H1 (cell line): Measurements from ENCODE around the gene ASTN2. TPM values are rescaled to one million over a fixed set of nuclear protein-coding genes. Genes with fewer than 3 reads are reported as not detected.

ENCODE experiments used
- CTCF ChIA-PET: fragments of 300-600 bp; sonication (Branson Sonifier 250); formaldehyde crosslinking; loops from one replicate; lab custom pipeline; 2021; ENCODE audit not compliant: partially characterized antibody; lab: Charles Lee
- POLR2A ChIA-PET: fragments of 300-600 bp; sonication (Branson Sonifier 250); formaldehyde crosslinking; loops from one replicate; lab custom pipeline; 2021; ENCODE audit warnings: inconsistent platforms; ENCODE audit not compliant: partially characterized antibody; lab: Charles Lee
- DNase-seq, 2 experiments: peaks; one replicate each; pipeline versions ENCODE4 v3.0.0 to v3.0.0-alpha.2; 2010 to 2022; ENCODE audit warnings: low spot score in 2 of 2, low read depth in 1 of 2, mixed read lengths in 1 of 2
- FAIRE-seq: peaks from 2 replicates; lab custom pipeline; 2011; peaks lifted over from hg19 to GRCh38; lab: Jason Lieb, UNC
- H2AFZ ChIP-seq: 2 replicates; pipeline ENCODE4 v1.8.1; 2012; ENCODE audit warnings: low read length, inconsistent platforms
- H2AK5ac ChIP-seq: 2 replicates; pipeline ENCODE4 v1.6.1; 2013; ENCODE audit warnings: low read depth, low read length
- H2BK120ac ChIP-seq: replicated peaks from 2 replicates; pipeline ENCODE3; 2013; ENCODE audit warnings: low read depth, low read length, inconsistent platforms
- H2BK12ac ChIP-seq: 2 replicates; pipeline ENCODE4 v1.6.1; 2013; ENCODE audit warnings: low read depth, low read length
- H2BK15ac ChIP-seq: 2 replicates; pipeline ENCODE4 v1.6.1; 2013; ENCODE audit warnings: low read length
- H2BK20ac ChIP-seq: 2 replicates; pipeline ENCODE4 v1.6.1; 2013; ENCODE audit warnings: low read length
- H2BK5ac ChIP-seq: 2 replicates; pipeline ENCODE4 v1.6.1; 2013; ENCODE audit warnings: low read depth, low read length
- H3K14ac ChIP-seq: 2 replicates; pipeline ENCODE4 v1.6.1; 2013; ENCODE audit warnings: inconsistent platforms; ENCODE audit not compliant: insufficient read length
- H3K18ac ChIP-seq: 2 replicates; pipeline ENCODE4 v1.6.1; 2013; ENCODE audit warnings: low read length; ENCODE audit errors: extremely low read depth
- H3K23ac ChIP-seq: 2 replicates; pipeline ENCODE4 v1.6.1; 2013; ENCODE audit warnings: inconsistent platforms; ENCODE audit not compliant: insufficient read length
- H3K23me2 ChIP-seq: 2 replicates; pipeline ENCODE4 v1.6.1; 2013; ENCODE audit warnings: low read depth, low read length
- H3K27ac ChIP-seq: 2 replicates; pipeline ENCODE4 v1.6.1; 2011; ENCODE audit warnings: low read depth, low read length, inconsistent platforms
- H3K27me3 ChIP-seq, 4 experiments: replicated peaks in 1 of 4; 1 replicate in 1 of 4; 2 replicates in 3 of 4; pipeline versions ENCODE4 v1.6.1 to v1.8.1; 2011 to 2013; ENCODE audit warnings: low read length in 3 of 4, mild to moderate bottlenecking in 3 of 4, inconsistent platforms in 2 of 4, mixed read lengths in 2 of 4, moderate library complexity in 1 of 4; ENCODE audit not compliant: control insufficient read depth in 3 of 4, insufficient read depth in 3 of 4; ENCODE audit errors: extremely low read depth in 1 of 4
- H3K36me3 ChIP-seq, 4 experiments: 2 replicates each; pipeline versions ENCODE4 v1.6.1 to v1.8.1; 2011 to 2013; ENCODE audit warnings: mild to moderate bottlenecking in 4 of 4, low read length in 3 of 4, moderate library complexity in 2 of 4, control low read depth in 1 of 4, inconsistent platforms in 1 of 4; ENCODE audit not compliant: insufficient read depth in 4 of 4, control insufficient read depth in 2 of 4
- H3K4ac ChIP-seq: replicated peaks from 2 replicates; pipeline ENCODE3; 2013; ENCODE audit warnings: low read length, low read depth, mixed read lengths, inconsistent platforms; ENCODE audit not compliant: insufficient read length
- H3K4me1 ChIP-seq, 4 experiments: replicated peaks in 1 of 4; 1 replicate in 1 of 4; 2 replicates in 3 of 4; pipeline versions ENCODE4 v1.6.1 to v1.8.1; 2011 to 2013; ENCODE audit warnings: low read length in 3 of 4, inconsistent platforms in 2 of 4, mixed read lengths in 1 of 4; ENCODE audit not compliant: insufficient read depth in 4 of 4, control insufficient read depth in 3 of 4
- H3K4me2 ChIP-seq, 2 experiments: 2 replicates each; pipeline versions ENCODE4 v1.6.1 to v1.8.1; 2011 to 2013; ENCODE audit warnings: low read depth in 2 of 2, low read length in 2 of 2, control low read depth in 1 of 2, inconsistent platforms in 1 of 2, mild to moderate bottlenecking in 1 of 2; ENCODE audit not compliant: insufficient read depth in 1 of 2
- H3K4me3 ChIP-seq, 4 experiments: fragments of 200-600, 300-600 bp in 1 of 4; sonication (generic), shearing (Covaris generic), sonication (Bioruptor Twin) in 1 of 4; 2 replicates each; pipeline versions ENCODE4 v1.5.1 to v1.8.1; 2011 to 2016; ENCODE audit warnings: low read length in 4 of 4, low read depth in 3 of 4, control low read depth in 2 of 4, inconsistent platforms in 2 of 4, mild to moderate bottlenecking in 2 of 4, mixed read lengths in 1 of 4, moderate library complexity in 1 of 4; ENCODE audit not compliant: insufficient read depth in 2 of 4; ENCODE audit errors: extremely low read depth in 1 of 4
- H3K56ac ChIP-seq: replicated peaks from 2 replicates; pipeline ENCODE3; 2013; ENCODE audit warnings: low read depth, mild to moderate bottlenecking, mixed read lengths, low read length, inconsistent platforms; ENCODE audit not compliant: insufficient read length
- H3K79me1 ChIP-seq: 2 replicates; pipeline ENCODE4 v1.6.1; 2013; ENCODE audit warnings: low read depth, low read length, control low read depth
- H3K79me2 ChIP-seq, 2 experiments: 2 replicates each; pipeline versions ENCODE4 v1.6.1 to v1.8.1; 2012 to 2013; ENCODE audit warnings: low read length in 2 of 2, mild to moderate bottlenecking in 2 of 2, inconsistent platforms in 1 of 2; ENCODE audit not compliant: insufficient read depth in 2 of 2, control insufficient read depth in 1 of 2
- H3K9ac ChIP-seq, 4 experiments: replicated peaks in 1 of 4; 1 replicate in 1 of 4; 2 replicates in 3 of 4; pipeline versions ENCODE4 v1.6.1 to v1.8.1; 2011 to 2013; ENCODE audit warnings: low read depth in 3 of 4, low read length in 3 of 4, control low read depth in 2 of 4, mild to moderate bottlenecking in 2 of 4, moderate library complexity in 2 of 4, inconsistent platforms in 1 of 4; ENCODE audit errors: extremely low read depth in 1 of 4
- H3K9me3 ChIP-seq, 2 experiments: 2 replicates each; pipeline versions ENCODE4 v1.6.1 to v1.8.1; 2012 to 2013; ENCODE audit warnings: mild to moderate bottlenecking in 2 of 2, moderate library complexity in 2 of 2, control low read depth in 1 of 2, inconsistent platforms in 1 of 2, low read depth in 1 of 2, low read length in 1 of 2, mixed read lengths in 1 of 2; ENCODE audit not compliant: insufficient read depth in 2 of 2
- H4K20me1 ChIP-seq, 2 experiments: replicated peaks in 1 of 2; 2 replicates each; pipeline versions ENCODE3 to v1.8.1; 2011 to 2013; ENCODE audit warnings: inconsistent platforms in 2 of 2, low read length in 2 of 2, mild to moderate bottlenecking in 1 of 2; ENCODE audit not compliant: insufficient read depth in 2 of 2, control insufficient read depth in 1 of 2
- H4K5ac ChIP-seq: 2 replicates; pipeline ENCODE4 v1.6.1; 2013; ENCODE audit warnings: low read length, low read depth, mixed read lengths, inconsistent platforms; ENCODE audit not compliant: insufficient read length
- H4K8ac ChIP-seq: 2 replicates; pipeline ENCODE4 v1.8.0; 2013; ENCODE audit warnings: mild to moderate bottlenecking, moderate library complexity, low read length, inconsistent platforms; ENCODE audit not compliant: insufficient read depth; ENCODE audit errors: extremely low read depth
- H4K91ac ChIP-seq: replicated peaks from 2 replicates; pipeline ENCODE3; 2013; ENCODE audit warnings: low read length, mixed read lengths, inconsistent platforms; ENCODE audit not compliant: insufficient read length
- CEBPB ChIP-seq: IDR thresholded peaks from 2 replicates; pipeline ENCODE4 v1.6.1; 2012; ENCODE audit warnings: low read depth, low read length
- RFX5 ChIP-seq: IDR thresholded peaks from 2 replicates; pipeline ENCODE4 v1.6.1; 2011; ENCODE audit warnings: low read depth, low read length, improper control_type of control experiment, borderline replicate concordance
- SAP30 ChIP-seq: fragments of 300-600 bp; sonication (generic); IDR thresholded peaks from 2 replicates; pipeline ENCODE4 v1.7.1; 2012; ENCODE audit warnings: low read length, moderate library complexity, mild to moderate bottlenecking, inconsistent platforms; ENCODE audit not compliant: insufficient read depth, insufficient replicate concordance
- WGBS, 2 experiments: shearing (Covaris generic) in 1 of 2; methylation state at CpG; one replicate each; pipeline versions ENCODE4 v1.1.6 to v1.1.7; 2013 to 2015; ENCODE audit warnings: low lambda C conversion rate in 2 of 2, mixed read lengths in 2 of 2, inconsistent platforms in 1 of 2, low coverage in 1 of 2, missing lambda C conversion rate in 1 of 2; ENCODE audit not compliant: insufficient replicate concordance in 2 of 2, insufficient coverage in 1 of 2, insufficient read length in 1 of 2; ENCODE audit errors: extremely low coverage in 1 of 2, missing lambda C conversion rate in 1 of 2; 5-methylcytosine and 5-hydroxymethylcytosine counted together
- polyA plus RNA-seq, 7 experiments: library from polyadenylated mRNA; depleted of rRNA in 3 of 7; stranded (reverse) in 5 of 7; unstranded in 2 of 7; fragments of >200 nt in 5 of 7; fragments of 200-250 nt in 2 of 7; gene quantifications; 1 replicate in 5 of 7; 2 replicates in 1 of 7; 4 replicates in 1 of 7; pipeline versions ENCODE4 v1.2.1 to v1.2.3, GENCODE V29; 2011 to 2013; ENCODE audit warnings: missing spikeins in 2 of 7, mixed read lengths in 2 of 7
- total RNA-seq: library from RNA; stranded (reverse); fragmentation: NEBNext Ultra II Directional; extraction: Animal tissue kit (Norgen Biotek cat#: 25700); gene quantifications from 2 replicates; pipeline ENCODE4 v1.2.1, GENCODE V29; 2021

Gene ASTN2
- total and polyA plus RNA-seq, 2 of the 8 experiments (the other 6 are each of a cell fraction or from before 2014, with no cell fraction given) = 8.2 to 13.7 TPM

DNA sequence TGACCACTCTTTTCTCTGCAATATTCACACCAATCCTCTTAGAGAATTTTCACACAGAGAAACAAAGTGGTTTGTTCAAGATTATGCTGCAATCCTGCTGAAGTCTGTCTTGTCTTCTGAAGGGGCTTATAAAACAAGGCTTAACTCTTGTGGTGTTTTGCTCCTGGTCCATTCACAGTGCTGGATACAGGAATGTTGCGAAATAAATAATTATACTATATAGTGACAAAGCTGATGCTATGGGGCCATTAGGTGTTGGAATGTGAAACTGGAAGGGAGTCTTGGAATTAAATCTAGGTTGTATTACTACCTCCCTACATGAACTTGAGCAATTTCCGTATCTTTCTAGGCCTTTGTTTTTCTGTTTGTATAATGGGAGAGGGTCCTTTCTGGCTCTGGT is 557.5 kb downstream of the ASTN2 start:
- ChIA-PET CTCF (interaction anchor here (1.1 to 12.4 kb wide), 6 partner anchors 12 to 125 kb away, joined by 3 to 308 read pairs (median 14); no protein-coding TSS in a partner anchor), POLR2A (no interaction called here)
- no peaks in the 10 kb centered on the region for H4K20me1 ChIP-seq
- H3K27me3 ChIP-seq = no peaks in the 10 kb centered on the region
- H3K4ac ChIP-seq = no peak overlapping the region
- peaks cover 0 to 4% (median 0%) of the 10 kb centered on the region in 4 experiments; a peak in 2 of 7 replicates for H3K4me1 ChIP-seq
- WGBS, 2 experiments = 66% methylated on average over 2 of the region's 2 CpGs; no CpG with 5 or more reads in 1 of the 2 experiments
- no peak overlapping the region for H3K9ac ChIP-seq
- H3K36me3 ChIP-seq = no peaks in the 10 kb centered on the region
- no peak overlapping the region for H3K4me2 ChIP-seq
- no peaks in the 10 kb centered on the region for H3K9me3 ChIP-seq
- no peak overlapping the region for H2BK20ac ChIP-seq
- H3K79me2 ChIP-seq = no peaks in the 10 kb centered on the region
- no peak overlapping the region for H2AK5ac ChIP-seq
- H3K4me3 ChIP-seq = no peak overlapping the region
- no peak overlapping the region for H3K27ac ChIP-seq
- DNase-seq = no peak
- H3K18ac ChIP-seq = no peak overlapping the region
- H3K79me1 ChIP-seq = no peaks in the 10 kb centered on the region
- H2BK15ac ChIP-seq = no peak overlapping the region
- H3K14ac ChIP-seq = no peak overlapping the region
- no peak overlapping the region for H4K91ac ChIP-seq
- H2BK120ac ChIP-seq = no peak overlapping the region
- no peak overlapping the region for H3K23ac ChIP-seq
- no peak overlapping the region for H2BK12ac ChIP-seq
- H4K8ac ChIP-seq = no peak overlapping the region
- H3K56ac ChIP-seq = no peak overlapping the region
- H2AFZ ChIP-seq = no peak overlapping the region
- H3K23me2 ChIP-seq = no peaks in the 10 kb centered on the region; the same call in 1 of the 2 replicates
- FAIRE-seq = no peak
- no peak overlapping the region for H4K5ac ChIP-seq
- H2BK5ac ChIP-seq = no peak overlapping the region
- no peak for TF ChIP-seq SAP30
- TF ChIP-seq CEBPB = peak; percentile 44; the same call in 1 of the 2 replicates
- TF ChIP-seq RFX5 = no peak
- TF ChIP-seq, all 59 proteins: peak for 1
